ENCODE results near the gene LIN54.

DNA sequence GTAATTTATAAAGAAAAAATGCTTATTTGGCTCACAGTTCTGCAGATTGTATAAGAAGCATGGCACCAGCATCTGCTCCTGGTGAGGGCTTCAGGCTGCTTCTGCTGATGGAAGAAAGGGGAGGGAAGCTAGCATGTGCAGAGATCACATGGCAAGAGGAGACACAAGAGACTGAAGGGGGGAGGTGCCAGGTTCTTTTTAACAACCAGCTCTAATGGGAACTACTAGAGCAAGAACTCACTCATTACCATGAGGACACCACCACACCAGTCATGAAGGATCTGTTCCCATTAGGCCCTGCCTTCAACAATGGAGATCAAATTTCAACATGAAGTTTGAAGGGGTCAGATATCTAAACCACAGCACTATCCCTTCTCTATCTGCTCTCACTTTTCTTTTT, 14.9 kb upstream of the LIN54 start:
- TF ChIP-seq, protein P1, sequence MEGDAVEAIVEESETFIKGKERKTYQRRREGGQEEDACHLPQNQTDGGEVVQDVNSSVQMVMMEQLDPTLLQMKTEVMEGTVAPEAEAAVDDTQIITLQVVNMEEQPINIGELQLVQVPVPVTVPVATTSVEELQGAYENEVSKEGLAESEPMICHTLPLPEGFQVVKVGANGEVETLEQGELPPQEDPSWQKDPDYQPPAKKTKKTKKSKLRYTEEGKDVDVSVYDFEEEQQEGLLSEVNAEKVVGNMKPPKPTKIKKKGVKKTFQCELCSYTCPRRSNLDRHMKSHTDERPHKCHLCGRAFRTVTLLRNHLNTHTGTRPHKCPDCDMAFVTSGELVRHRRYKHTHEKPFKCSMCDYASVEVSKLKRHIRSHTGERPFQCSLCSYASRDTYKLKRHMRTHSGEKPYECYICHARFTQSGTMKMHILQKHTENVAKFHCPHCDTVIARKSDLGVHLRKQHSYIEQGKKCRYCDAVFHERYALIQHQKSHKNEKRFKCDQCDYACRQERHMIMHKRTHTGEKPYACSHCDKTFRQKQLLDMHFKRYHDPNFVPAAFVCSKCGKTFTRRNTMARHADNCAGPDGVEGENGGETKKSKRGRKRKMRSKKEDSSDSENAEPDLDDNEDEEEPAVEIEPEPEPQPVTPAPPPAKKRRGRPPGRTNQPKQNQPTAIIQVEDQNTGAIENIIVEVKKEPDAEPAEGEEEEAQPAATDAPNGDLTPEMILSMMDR (IDR thresholded peaks at IDR 0.05), result no peak
- TF ChIP-seq EP300 (IDR thresholded peaks at IDR 0.05), result no peak
